A673 (cell line): ENCODE results near the gene MIEF2. TPM values are rescaled to one million over a fixed set of nuclear protein-coding genes. Genes with fewer than 3 reads are reported as not detected.

Experiments
- BruUV-seq: library from RNA; stranded (reverse); fragments of 400-500 nt; replicated peaks from 2 replicates; lab custom pipeline; 2021; lab: Mats Ljungman, UMichigan
- CTCF ChIA-PET: fragments of 300-600 bp; sonication (Branson Sonifier 250); formaldehyde crosslinking; loops from one replicate; lab custom pipeline; 2022; ENCODE audit warnings: antibody characterized with exemption; lab: Charles Lee
- POLR2A ChIA-PET: fragments of 300-600 bp; sonication (Branson Sonifier 250); formaldehyde crosslinking; loops from one replicate; lab custom pipeline; 2022; ENCODE audit warnings: antibody characterized with exemption; ENCODE audit not compliant: low non-redundant PET; lab: Charles Lee
- DNase-seq: peaks from one replicate; pipeline ENCODE4 v3.0.0-alpha.2; 2015; ENCODE audit warnings: low spot score
- H3K27ac ChIP-seq: fragments of 200-600 bp; sonication (generic); 2 replicates; pipeline ENCODE4 v1.5.1; 2016; ENCODE audit warnings: mixed run types, low read depth, mild to moderate bottlenecking, mixed read lengths, antibody characterized with exemption, low read length; ENCODE audit not compliant: poor library complexity, severe bottlenecking
- H3K27me3 ChIP-seq: fragments of 200-600 bp; sonication (generic); replicated peaks from 2 replicates; pipeline ENCODE4 v1.6.1; 2017; ENCODE audit warnings: mixed run types, low read depth, mild to moderate bottlenecking, mixed read lengths, antibody characterized with exemption, low read length; ENCODE audit not compliant: insufficient read depth, poor library complexity
- H3K36me3 ChIP-seq: fragments of 200-600 bp; sonication (generic); 2 replicates; pipeline ENCODE4 v1.6.1; 2016; ENCODE audit warnings: mixed run types, mild to moderate bottlenecking, mixed read lengths, antibody characterized with exemption, low read length; ENCODE audit not compliant: insufficient read depth, poor library complexity, severe bottlenecking
- H3K4me1 ChIP-seq: fragments of 200-600 bp; sonication (generic); 2 replicates; pipeline ENCODE4 v1.6.1; 2017; ENCODE audit warnings: mixed run types, mild to moderate bottlenecking, mixed read lengths, antibody characterized with exemption, low read length; ENCODE audit not compliant: insufficient read depth, poor library complexity, severe bottlenecking
- H3K4me3 ChIP-seq: fragments of 200-600 bp; sonication (generic); 2 replicates; pipeline ENCODE4 v1.5.1; 2016; ENCODE audit warnings: low read depth, mixed run types, mild to moderate bottlenecking, mixed read lengths, low read length; ENCODE audit not compliant: poor library complexity, severe bottlenecking
- H3K9me3 ChIP-seq: fragments of 200-600 bp; sonication (generic); 2 replicates; pipeline ENCODE4 v1.6.1; 2016; ENCODE audit warnings: mixed run types, low read depth, mild to moderate bottlenecking, mixed read lengths, antibody characterized with exemption, low read length; ENCODE audit not compliant: poor library complexity, severe bottlenecking
- CTCF ChIP-seq: fragments of 300-800, 200-600 bp; sonication (generic); conservative IDR thresholded peaks from 2 replicates; pipeline ENCODE4 v1.5.1; 2017; ENCODE audit warnings: low read depth, mild to moderate bottlenecking, antibody characterized with exemption, low read length, moderate library complexity, mixed read lengths
- EZH2 ChIP-seq: fragments of 200-600 bp; sonication (generic); IDR thresholded peaks from 2 replicates; pipeline ENCODE4 v1.6.1; 2017; ENCODE audit warnings: borderline replicate concordance, low read depth, mild to moderate bottlenecking, mixed read lengths, antibody characterized with exemption, low read length; ENCODE audit not compliant: poor library complexity, severe bottlenecking
- intact Hi-C: fragments of 100-400 bp; cut with micrococcal nuclease; formaldehyde crosslinking; loops from one replicate; pipeline ENCODE4 v1.10.0; 2022; ENCODE audit not compliant: unreplicated experiment
- total RNA-seq: library from RNA; stranded (reverse); gene quantifications from 2 replicates; pipeline ENCODE4 v1.2.3, GENCODE V29; 2021

MIEF2 gene
- total RNA-seq, 1 experiment from 2014 or later: 8.1 TPM

DNA sequence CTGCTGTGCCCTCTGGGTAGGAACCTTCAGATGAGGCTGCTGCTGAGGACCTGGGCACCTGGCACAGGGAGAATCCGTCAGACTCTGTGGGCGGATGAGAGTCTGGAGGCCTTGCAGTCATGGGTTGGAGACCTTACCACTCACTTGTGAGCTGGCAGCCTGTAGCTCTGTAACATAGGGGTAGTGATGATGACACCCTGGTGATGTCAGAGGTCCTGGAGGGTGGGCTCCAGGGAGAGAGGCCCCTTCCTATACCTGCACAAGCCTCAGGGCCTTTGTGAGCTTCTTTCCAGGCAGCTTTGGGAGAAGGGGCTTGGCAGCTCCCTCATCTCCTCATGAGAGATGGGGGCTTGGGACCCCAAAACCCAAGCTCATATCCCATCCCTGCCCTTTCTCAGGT, 1.6 kb downstream of the MIEF2 start:
- no peak overlapping the region for H3K4me3 ChIP-seq
- H3K36me3 ChIP-seq: peaks cover 18% of the 10 kb centered on the region
- H3K27ac ChIP-seq: no peak overlapping the region
- no peak for TF ChIP-seq EZH2
- no peak for TF ChIP-seq CTCF
- no TSS peak for BruUV-seq
- ChIA-PET CTCF (no interaction called here), POLR2A (no interaction called here)
- H3K27me3 ChIP-seq: no peaks in the 10 kb centered on the region
- no peaks in the 10 kb centered on the region for H3K9me3 ChIP-seq
- DNase-seq: no peak
- peaks cover 4% of the 10 kb centered on the region for H3K4me1 ChIP-seq
- intact Hi-C loops: no loop called here

- peaks cover 4% of the 10 kb centered on the region for H3K4me1 ChIP-seq
- no peak for DNase-seq
- CTCF ChIA-PET: interaction anchor here (0.6 kb wide), 1 partner anchor 1877 kb away, joined by 12 read pairs; no protein-coding TSS in a partner anchor
- H3K9me3 ChIP-seq: no peaks in the 10 kb centered on the region
- H3K36me3 ChIP-seq: peaks cover 18% of the 10 kb centered on the region
- no peak overlapping the region for H3K4me3 ChIP-seq
- no peaks in the 10 kb centered on the region for H3K27me3 ChIP-seq
- TF ChIP-seq CTCF (no peak), EZH2 (no peak)
- H3K27ac ChIP-seq: no peak overlapping the region
- POLR2A ChIA-PET: no interaction called here
- intact Hi-C loops: no loop called here
- no TSS peak for BruUV-seq
These were observed 2.2 kb downstream of the MIEF2 start for GRCh38 chr17:18262641-18263040.

DNA sequence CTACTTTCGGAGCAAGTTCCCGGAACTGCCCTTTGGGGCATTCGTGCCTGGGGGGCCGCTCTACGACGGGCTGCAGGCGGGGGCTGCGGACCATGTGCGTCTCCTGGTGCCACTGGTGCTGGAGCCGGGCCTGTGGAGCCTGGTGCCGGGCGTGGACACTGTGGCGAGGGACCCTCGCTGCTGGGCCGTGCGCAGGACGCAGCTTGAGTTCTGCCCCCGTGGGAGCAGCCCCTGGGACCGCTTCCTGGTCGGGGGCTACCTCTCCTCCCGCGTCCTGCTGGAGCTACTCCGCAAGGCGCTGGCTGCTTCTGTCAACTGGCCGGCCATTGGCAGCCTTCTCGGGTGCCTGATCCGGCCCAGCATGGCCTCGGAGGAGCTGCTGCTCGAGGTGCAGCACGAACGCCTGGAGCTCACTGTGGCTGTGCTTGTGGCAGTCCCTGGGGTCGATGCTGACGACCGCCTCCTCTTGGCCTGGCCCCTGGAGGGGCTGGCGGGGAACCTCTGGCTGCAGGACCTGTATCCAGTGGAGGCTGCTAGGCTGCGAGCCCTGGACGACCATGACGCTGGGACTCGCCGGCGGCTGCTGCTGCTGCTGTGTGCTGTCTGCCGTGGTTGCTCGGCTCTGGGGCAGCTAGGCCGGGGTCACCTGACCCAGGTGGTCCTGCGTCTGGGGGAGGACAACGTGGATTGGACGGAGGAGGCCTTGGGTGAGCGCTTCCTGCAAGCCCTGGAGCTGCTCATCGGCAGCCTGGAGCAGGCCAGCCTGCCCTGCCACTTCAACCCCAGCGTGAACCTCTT, 3.6 kb downstream of the MIEF2 start:
- Histone ChIP-seq H3K4me1 (peaks cover under 1% of the 10 kb centered on the region), H3K36me3 (peaks cover 18% of the 10 kb centered on the region), H3K9me3 (no peaks in the 10 kb centered on the region), H3K27ac (no peak overlapping the region), H3K4me3 (no peak overlapping the region), H3K27me3 (no peaks in the 10 kb centered on the region)
- DNase-seq: no peak
- TF ChIP-seq EZH2: no peak
- no peak for TF ChIP-seq CTCF
- CTCF ChIA-PET: no interaction called here
- POLR2A ChIA-PET: no interaction called here
- intact Hi-C loops: no loop called here
- BruUV-seq: no TSS peak
